ENCODE data around the gene PBX4.

- TF ChIP-seq, protein P1, sequence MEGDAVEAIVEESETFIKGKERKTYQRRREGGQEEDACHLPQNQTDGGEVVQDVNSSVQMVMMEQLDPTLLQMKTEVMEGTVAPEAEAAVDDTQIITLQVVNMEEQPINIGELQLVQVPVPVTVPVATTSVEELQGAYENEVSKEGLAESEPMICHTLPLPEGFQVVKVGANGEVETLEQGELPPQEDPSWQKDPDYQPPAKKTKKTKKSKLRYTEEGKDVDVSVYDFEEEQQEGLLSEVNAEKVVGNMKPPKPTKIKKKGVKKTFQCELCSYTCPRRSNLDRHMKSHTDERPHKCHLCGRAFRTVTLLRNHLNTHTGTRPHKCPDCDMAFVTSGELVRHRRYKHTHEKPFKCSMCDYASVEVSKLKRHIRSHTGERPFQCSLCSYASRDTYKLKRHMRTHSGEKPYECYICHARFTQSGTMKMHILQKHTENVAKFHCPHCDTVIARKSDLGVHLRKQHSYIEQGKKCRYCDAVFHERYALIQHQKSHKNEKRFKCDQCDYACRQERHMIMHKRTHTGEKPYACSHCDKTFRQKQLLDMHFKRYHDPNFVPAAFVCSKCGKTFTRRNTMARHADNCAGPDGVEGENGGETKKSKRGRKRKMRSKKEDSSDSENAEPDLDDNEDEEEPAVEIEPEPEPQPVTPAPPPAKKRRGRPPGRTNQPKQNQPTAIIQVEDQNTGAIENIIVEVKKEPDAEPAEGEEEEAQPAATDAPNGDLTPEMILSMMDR (IDR thresholded peaks at IDR 0.05), result no peak
- TF ChIP-seq POLR2A (IDR thresholded peaks at IDR 0.05), result no peak
Observed at GRCh38 chr19:19595171-19595701, 23.3 kb downstream of the PBX4 start.

All from uterus (tissue), 2 donors.